HepG2 (cell line): ENCODE results near the gene NHERF2. TPM values are rescaled to one million over a fixed set of nuclear protein-coding genes. Genes with fewer than 3 reads are reported as not detected.

Experiments
- BRF2 ChIP-seq: sonication (generic); formaldehyde crosslinking; IDR thresholded peaks from 2 replicates; pipeline ENCODE4 v1.8.1; 2022; ENCODE audit warnings: mild to moderate bottlenecking, missing genetic modification reagents
- CHD2 ChIP-seq: IDR thresholded peaks from 2 replicates; pipeline ENCODE4 v1.6.1; 2011; ENCODE audit warnings: low read depth, low read length, improper control_type of control experiment
- ETV5 ChIP-seq: IDR thresholded peaks from 2 replicates; pipeline ENCODE4 v1.6.1; 2018; ENCODE audit warnings: missing biosample characterization, missing genetic modification reagents, inconsistent platforms, borderline replicate concordance
- POLR2AphosphoS2 ChIP-seq: IDR thresholded peaks from 2 replicates; pipeline ENCODE4 v1.6.1; 2011; ENCODE audit warnings: low read depth, low read length, improper control_type of control experiment
- PRMT3 ChIP-seq: sonication (generic); formaldehyde crosslinking; IDR thresholded peaks from 2 replicates; pipeline ENCODE4 v1.8.1; 2022; ENCODE audit warnings: low read depth, mild to moderate bottlenecking, moderate library complexity, missing genetic modification reagents, borderline replicate concordance
- SALL2 ChIP-seq: sonication (generic); formaldehyde crosslinking; IDR thresholded peaks from 2 replicates; pipeline ENCODE4 v1.8.1; 2023; ENCODE audit warnings: mild to moderate bottlenecking, missing genetic modification reagents, inconsistent platforms
- SIX1 ChIP-seq: sonication (generic); formaldehyde crosslinking; IDR thresholded peaks from 2 replicates; pipeline ENCODE4 v1.4.0; 2020; ENCODE audit warnings: missing genetic modification reagents, borderline replicate concordance
- SMC3 ChIP-seq: IDR thresholded peaks from 2 replicates; pipeline ENCODE4 v1.6.1; 2011; ENCODE audit warnings: low read length, improper control_type of control experiment
- ZNF318 ChIP-seq: sonication (generic); formaldehyde crosslinking; IDR thresholded peaks from 2 replicates; pipeline ENCODE4 v1.4.0; 2020; ENCODE audit warnings: mild to moderate bottlenecking, missing genetic modification reagents
- ZNF512B ChIP-seq: sonication (generic); formaldehyde crosslinking; IDR thresholded peaks from 2 replicates; pipeline ENCODE4 v1.5.1; 2020; ENCODE audit warnings: missing genetic modification reagents, mild to moderate bottlenecking, borderline replicate concordance
- ZNF883 ChIP-seq: sonication (generic); formaldehyde crosslinking; IDR thresholded peaks from 2 replicates; pipeline ENCODE4 v1.5.1; 2020; ENCODE audit warnings: mild to moderate bottlenecking, missing genetic modification reagents; ENCODE audit errors: not compliant biosample characterization
- ZSCAN31 ChIP-seq: sonication (generic); formaldehyde crosslinking; IDR thresholded peaks from 2 replicates; pipeline ENCODE4 v1.5.0; 2020; ENCODE audit warnings: low read depth, mild to moderate bottlenecking, missing genetic modification reagents
- polyA plus RNA-seq, 8 experiments: library from polyadenylated mRNA; depleted of rRNA in 3 of 8; stranded (reverse) in 7 of 8; unstranded in 1 of 8; fragments of >200 nt; fragmentation: Illumina TruSeq in 4 of 8; extraction: Trizol in 4 of 8; gene quantifications; 2 replicates each; pipeline versions ENCODE4 v1.2.1 to v1.2.3, GENCODE V29; 2011 to 2016; ENCODE audit warnings: low read depth in 4 of 8, missing spikeins in 1 of 8, mixed read lengths in 1 of 8; ENCODE audit not compliant: insufficient read depth in 1 of 8
- total RNA-seq, 5 experiments: library from RNA; depleted of rRNA; stranded (reverse); fragments of >200 nt; fragmentation: Illumina TruSeq; extraction: Trizol; gene quantifications; 2 replicates each; pipeline ENCODE4 v1.2.3, GENCODE V29; 2016; ENCODE audit warnings: low read depth in 1 of 5
- TF ChIP-seq, protein P1 (sequence below): sonication (generic); formaldehyde crosslinking; IDR thresholded peaks from 2 replicates; pipeline ENCODE4 v1.4.0; 2020; ENCODE audit warnings: missing genetic modification reagents

The NHERF2 gene
- total and polyA plus RNA-seq, 2 of the 13 experiments (the other 11 are each of a cell fraction or from before 2014, with no cell fraction given): 23.7 to 39.3 TPM

- no peak for TF ChIP-seq ZNF318 (CRISPR knock-in tag)
- TF ChIP-seq ETV5 (CRISPR knock-in tag): peak; percentile 5; the same call in 1 of the 2 replicates
- no peak for TF ChIP-seq ZNF883
- no peak for TF ChIP-seq CHD2
- no peak for TF ChIP-seq SIX1 (CRISPR knock-in tag)
- no peak; the same call in 1 of the 2 replicates for TF ChIP-seq ZSCAN31
- no peak; the same call in 1 of the 2 replicates for TF ChIP-seq BRF2 (CRISPR knock-in tag)
- TF ChIP-seq, protein P1, sequence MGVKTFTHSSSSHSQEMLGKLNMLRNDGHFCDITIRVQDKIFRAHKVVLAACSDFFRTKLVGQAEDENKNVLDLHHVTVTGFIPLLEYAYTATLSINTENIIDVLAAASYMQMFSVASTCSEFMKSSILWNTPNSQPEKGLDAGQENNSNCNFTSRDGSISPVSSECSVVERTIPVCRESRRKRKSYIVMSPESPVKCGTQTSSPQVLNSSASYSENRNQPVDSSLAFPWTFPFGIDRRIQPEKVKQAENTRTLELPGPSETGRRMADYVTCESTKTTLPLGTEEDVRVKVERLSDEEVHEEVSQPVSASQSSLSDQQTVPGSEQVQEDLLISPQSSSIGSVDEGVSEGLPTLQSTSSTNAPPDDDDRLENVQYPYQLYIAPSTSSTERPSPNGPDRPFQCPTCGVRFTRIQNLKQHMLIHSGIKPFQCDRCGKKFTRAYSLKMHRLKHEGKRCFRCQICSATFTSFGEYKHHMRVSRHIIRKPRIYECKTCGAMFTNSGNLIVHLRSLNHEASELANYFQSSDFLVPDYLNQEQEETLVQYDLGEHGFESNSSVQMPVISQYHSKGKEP (CRISPR knock-in tag): no peak
- peak; percentile 90 for TF ChIP-seq SALL2
- TF ChIP-seq PRMT3: 0 out of 2 replicates have a peak, but pooled peaks have one; percentile 17
- no peak for TF ChIP-seq ZNF512B (CRISPR knock-in tag)
- no peak for TF ChIP-seq SMC3
- TF ChIP-seq POLR2AphosphoS2: no peak
Observed at GRCh38 chr16:1983544-1984346, 43.0 kb upstream of the NHERF2 start, which contains the start of gene GFER (continued).
